ENCODE data around the gene NDC80.

The NDC80 gene

DNA sequence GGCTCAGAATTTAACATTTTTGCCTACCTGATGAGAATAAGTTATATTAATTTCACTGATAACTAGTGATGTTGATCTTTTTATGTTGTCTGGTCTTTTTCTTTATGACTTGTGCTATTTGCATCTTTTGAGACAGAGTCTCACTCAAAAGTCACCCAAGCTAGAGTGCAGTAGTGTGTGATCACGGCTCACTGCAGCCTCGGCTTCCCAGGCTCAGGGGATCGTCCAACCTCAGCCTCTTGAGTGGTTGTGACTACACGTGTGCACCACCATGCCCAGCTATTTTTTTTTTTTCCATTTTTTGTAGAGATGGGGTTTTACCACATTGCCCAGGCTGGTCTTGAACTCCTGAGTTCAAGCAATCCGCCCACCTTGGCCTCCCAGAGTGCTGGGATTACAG lies 91.6 kb downstream of the NDC80 start:
- no peaks in the 10 kb centered on the region for H3K27me3 Mint-ChIP-seq (ENCODE audit: low read depth)
- peaks cover 8% of the 10 kb centered on the region for H3K4me1 Mint-ChIP-seq
- no peaks in the 10 kb centered on the region for H3K9me3 Mint-ChIP-seq
- H3K27ac Mint-ChIP-seq: no peak overlapping the region
- no peak for TF ChIP-seq CTCF (IDR thresholded peaks at IDR 0.05; ENCODE audit: unreplicated experiment in 3 of 3)
- H3K36me3 Mint-ChIP-seq (ENCODE audit: low read depth): peaks cover 41% of the 10 kb centered on the region
- no peak overlapping the region for H3K4me3 Mint-ChIP-seq

Measured in nephron (organoid).